HG02943 (cell line): ENCODE results near the gene DNAH11.
"Not testable (repeated sequence)": the region's sequence is repeated elsewhere in the genome, so short reads cannot be mapped to it uniquely, and the experiment has no call there.

Experiments used
- ATAC-seq: cut with Tn5 transposase; IDR thresholded peaks from one replicate; pipeline ENCODE4 v1.9.1; 2021; ENCODE audit warnings: mild to moderate bottlenecking, low read depth, moderate library complexity; ENCODE audit not compliant: unreplicated experiment

Gene DNAH11

GRCh38 chr7:21915140-21915539, 372.3 kb downstream of the DNAH11 start:
- ATAC-seq, result no peak

DNA sequence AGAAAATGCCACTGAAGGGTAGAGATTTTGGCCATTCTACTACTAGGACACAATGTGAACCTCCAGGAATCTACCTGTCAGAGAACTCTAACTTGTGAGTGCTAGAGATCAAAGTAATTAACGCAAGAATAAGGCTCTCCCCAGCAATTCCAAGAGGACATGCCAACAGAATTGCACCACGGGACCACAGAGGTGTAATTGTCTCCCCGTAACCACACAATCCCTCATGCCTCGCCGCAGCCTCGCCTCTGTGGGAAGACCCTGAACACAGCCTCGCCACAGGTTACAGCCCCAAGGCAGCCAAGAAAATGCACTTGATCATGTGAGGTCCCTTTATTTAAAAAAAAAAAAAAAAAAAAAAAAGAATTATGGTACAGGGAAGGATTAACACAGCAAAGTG, 373.3 kb downstream of the DNAH11 start:
- no peak for ATAC-seq

GRCh38 chr7:21916629-21917028, 373.8 kb downstream of the DNAH11 start:
- ATAC-seq, result no peak

- no peak for ATAC-seq
Observed at GRCh38 chr7:21918216-21918615, 375.4 kb downstream of the DNAH11 start.

- ATAC-seq, result no peak
Observed at GRCh38 chr7:21920936-21921335, 378.1 kb downstream of the DNAH11 start.

DNA sequence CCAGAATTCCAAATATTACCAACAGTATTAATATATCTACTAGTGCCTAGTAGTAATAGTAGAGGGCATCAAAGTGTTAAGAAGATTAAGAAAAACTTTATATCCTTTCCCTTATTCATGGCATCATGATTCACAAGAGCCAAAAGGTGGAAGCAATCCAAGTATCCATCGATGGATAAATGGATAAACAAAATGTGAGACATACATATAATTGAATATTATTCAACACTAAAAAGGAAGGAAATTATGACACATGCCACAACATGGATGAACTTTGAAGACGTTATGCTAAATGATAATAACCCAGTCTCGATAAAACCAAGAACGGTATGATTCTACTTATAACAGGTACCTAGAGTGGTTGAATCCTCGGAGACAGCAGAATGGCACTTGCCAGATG, 379.8 kb downstream of the DNAH11 start:
- no peak for ATAC-seq

DNA sequence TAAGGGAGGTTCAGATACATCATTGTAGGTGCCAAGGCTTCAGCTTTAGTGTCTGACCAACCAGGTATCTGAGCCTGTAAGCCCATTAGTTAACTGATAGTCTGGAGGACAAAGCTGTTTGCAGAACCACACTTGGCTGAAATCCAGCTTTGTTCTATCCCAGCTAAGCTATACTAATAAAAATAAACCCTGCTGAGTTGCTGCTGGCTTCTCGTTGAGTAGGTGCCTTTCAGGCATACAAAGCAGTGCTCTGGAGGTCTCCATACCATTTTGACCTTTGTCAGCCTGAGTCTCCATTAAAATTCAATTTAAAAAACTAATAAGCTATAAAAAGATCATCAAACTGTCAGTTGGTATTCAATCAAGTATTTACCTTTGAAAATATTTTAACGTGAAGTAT, 380.8 kb downstream of the DNAH11 start:
- ATAC-seq, result no peak

DNA sequence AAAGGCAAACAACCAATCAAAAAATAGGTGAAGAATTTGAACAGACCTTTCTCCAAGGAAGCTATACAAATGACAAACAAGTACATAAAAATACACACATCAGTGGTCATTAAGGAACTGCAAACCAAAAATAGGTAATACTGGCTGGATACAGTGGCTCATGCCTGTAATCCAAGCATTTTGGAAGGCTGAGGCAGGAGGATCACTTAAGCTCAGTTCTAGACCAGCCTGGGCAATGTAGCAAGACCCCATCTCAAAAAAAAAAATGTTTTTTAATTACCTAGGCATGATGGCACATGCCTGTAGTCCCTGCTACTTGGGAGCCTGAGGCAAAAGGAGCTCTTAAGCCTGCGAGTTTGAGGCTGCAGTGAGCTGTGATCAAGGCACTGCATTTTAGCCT, 383.6 kb downstream of the DNAH11 start:
- no peak for ATAC-seq

- ATAC-seq, result no peak
Observed at GRCh38 chr7:21927693-21928092, 384.9 kb downstream of the DNAH11 start.

- ATAC-seq, result not testable (repeated sequence)
Observed at GRCh38 chr7:21933293-21933692, 390.5 kb downstream of the DNAH11 start.

DNA sequence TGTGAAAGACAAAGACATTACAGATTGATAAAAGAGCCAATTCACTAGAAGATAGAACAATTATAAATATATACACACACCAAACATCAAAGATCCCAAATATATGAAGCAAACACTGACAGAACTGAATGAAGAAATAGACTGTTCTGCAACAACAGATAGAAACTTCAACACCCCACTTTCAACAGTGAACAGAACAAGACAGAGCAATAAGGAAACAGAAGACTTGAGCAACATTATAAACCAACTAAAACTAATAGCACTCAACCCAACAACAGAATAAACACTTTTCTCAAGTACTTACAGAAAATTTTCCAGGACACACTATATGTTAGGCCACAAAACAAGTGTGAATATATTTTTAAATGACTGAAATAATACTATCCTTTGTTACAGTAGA, 392.0 kb downstream of the DNAH11 start:
- ATAC-seq, result no peak

GRCh38 chr7:21938463-21938862, 395.6 kb downstream of the DNAH11 start:
- no peak for ATAC-seq

GRCh38 chr7:21939136-21939857, 396.5 kb downstream of the DNAH11 start:
- peak; percentile 52 for ATAC-seq

DNA sequence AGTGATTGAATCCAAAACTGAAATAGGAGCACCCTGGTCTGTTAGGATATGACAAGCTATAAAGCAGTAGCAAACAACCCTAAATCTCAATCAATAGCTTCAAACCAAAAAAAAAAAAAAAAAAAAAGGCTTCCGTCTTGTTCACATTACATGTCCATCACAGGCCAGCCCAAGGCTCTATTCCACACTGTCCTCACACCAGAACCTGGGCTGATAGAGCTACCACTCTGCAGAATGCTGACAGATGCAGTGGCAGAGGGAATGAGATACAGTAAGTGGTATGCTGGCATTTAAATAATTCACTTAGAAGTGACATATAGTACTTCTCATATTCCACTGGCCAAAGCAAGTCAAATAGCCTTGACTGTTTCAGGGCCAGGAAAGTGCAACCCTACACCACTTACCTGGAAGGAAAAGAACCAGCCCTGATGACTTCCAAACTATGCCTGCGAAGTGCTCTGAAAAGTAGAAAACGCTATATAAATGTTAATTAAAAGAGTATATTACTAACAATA, 397.1 kb downstream of the DNAH11 start:
- no peak for ATAC-seq

- ATAC-seq, result no peak
Observed at GRCh38 chr7:21941611-21942141, 398.8 kb downstream of the DNAH11 start.

DNA sequence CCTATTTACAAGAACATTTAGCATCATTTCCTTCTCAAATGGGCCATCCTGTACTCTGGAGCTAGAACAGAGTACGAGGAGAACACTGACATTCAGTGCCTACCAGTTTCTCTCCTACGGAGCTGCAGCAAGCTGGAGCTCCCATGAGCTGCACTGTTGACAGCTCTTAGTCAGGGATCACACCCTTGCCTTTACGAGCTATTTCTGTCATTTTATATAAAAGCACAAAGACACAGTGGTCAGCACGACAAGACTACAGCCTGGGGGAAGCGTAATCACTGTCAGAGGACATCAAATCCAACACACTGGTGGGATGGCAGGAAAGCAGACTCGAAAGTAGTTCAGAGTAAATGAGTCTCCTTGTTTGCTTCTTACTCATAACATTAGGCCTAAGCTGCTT, 400.1 kb downstream of the DNAH11 start:
- no peak for ATAC-seq

- no peak for ATAC-seq
Observed at GRCh38 chr7:21943436-21943835, 400.6 kb downstream of the DNAH11 start.

DNA sequence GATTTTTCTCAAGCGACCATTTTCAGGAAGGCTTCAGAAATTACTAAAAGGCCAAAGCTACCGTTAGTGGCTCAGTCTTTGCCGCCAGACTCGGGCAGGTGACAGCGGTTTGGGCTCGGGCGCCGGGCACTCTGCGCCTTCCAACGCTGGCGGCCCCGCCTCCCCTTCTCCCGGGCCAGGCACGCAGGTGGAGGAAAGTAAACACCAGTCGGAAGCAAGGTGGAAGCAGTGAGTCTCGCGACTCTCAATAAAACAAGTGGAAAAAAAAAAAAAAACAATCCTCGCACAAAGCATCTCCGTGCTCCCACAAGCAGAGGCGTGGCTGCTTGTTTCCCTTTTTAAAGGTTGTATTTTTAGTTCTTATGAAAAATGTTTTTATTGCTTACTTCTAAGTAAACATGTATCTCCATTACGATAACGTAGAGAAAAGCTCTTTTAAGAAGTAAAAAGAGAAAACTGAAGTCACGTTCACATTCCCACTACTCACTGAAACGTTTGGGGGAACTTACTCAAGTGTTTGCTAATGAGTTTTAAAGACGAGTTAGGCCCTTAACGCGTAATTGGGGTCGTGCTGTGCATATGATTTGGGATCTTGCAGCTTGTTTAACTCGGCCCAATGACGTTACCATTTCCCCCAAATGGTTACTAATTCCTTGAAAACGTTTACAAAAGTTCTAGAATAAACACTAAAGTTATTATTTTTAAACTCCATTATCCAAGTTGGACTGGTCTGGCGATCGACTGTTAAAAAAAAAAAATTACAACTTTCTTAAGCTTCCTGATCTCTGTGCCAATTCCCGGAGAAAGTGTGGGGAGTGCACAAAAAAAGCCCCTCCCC, 402.0 kb downstream of the DNAH11 start:
- ATAC-seq, result no peak

GRCh38 chr7:21945454-21946221, 402.8 kb downstream of the DNAH11 start, which contains the start of gene CDCA7L:
TSS of gene CDCA7L (minus strand) at chr7:21945899. CDS start at chr7:21945804, 95 bp downstream.
- peak; percentile 85 for ATAC-seq

GRCh38 chr7:21946222-21946709, 403.4 kb downstream of the DNAH11 start:
- ATAC-seq, result no peak
